HUDEP-2 (cell line): ENCODE results near the gene MTCL1.

Experiments used
- DNase-seq, 76 experiments: peaks; one replicate each; lab custom pipeline; 2025; ENCODE audit not compliant: unreplicated experiment in 76 of 76; lab: John Stamatoyannopoulos, UW

The MTCL1 gene

DNA sequence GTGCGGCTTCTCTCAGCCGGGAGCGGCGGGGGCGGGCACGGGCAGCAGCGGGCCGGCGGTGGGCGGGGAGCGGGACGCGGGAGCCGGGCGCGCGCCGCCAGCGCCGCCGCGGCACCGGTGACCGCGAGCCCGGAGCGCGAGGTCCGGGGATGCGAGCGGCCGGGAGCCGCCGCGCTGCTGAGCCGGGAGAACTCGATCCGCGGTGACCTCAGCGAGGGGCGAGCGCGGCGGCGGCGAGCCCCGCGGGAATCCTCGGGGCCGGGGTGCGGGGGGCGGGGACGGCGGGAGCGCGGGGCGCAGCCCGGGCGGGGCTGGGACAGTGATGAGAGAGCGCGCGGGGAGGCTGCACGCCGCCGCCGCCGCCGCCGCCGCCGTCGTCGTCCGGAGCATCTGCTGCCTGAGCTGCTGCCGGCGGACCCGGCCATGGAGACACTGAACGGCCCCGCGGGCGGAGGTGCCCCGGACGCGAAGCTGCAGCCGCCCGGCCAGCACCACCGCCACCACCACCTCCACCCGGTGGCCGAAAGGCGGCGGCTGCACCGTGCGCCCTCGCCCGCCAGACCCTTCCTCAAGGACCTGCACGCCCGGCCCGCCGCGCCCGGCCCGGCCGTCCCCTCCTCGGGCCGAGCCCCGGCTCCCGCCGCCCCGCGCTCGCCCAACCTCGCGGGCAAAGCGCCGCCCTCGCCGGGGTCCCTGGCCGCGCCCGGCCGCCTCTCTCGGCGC, at the start of gene MTCL1:
Gene MTCL1, plus strand, starts transcription at position 319 of the 723 bp plus-strand sequence. Its CDS starts 105 bp downstream, at position 424.
- peak in 12 of 76 experiments; percentile 1 to 78 (median 52) for DNase-seq

DNA sequence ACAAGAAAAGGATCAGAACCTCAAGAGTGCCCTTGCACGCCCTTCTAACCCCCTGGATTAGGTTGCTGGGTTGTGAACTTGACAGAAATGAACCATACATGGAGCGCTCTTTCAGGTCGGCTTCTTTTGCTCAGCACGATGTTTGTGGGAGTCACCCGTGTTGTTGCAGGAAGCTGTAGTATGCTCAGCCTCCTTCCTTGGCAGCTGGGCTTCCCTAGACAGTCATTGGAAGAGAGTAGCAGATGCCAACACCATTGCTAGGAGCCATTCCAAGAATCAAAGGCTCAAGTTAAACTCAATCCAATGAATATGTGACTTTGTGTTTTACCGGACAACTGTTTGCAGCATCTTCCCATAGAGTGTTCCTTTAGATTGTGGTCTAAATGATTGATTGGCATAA, 49.1 kb upstream of the MTCL1 start:
- no peak for DNase-seq

DNA sequence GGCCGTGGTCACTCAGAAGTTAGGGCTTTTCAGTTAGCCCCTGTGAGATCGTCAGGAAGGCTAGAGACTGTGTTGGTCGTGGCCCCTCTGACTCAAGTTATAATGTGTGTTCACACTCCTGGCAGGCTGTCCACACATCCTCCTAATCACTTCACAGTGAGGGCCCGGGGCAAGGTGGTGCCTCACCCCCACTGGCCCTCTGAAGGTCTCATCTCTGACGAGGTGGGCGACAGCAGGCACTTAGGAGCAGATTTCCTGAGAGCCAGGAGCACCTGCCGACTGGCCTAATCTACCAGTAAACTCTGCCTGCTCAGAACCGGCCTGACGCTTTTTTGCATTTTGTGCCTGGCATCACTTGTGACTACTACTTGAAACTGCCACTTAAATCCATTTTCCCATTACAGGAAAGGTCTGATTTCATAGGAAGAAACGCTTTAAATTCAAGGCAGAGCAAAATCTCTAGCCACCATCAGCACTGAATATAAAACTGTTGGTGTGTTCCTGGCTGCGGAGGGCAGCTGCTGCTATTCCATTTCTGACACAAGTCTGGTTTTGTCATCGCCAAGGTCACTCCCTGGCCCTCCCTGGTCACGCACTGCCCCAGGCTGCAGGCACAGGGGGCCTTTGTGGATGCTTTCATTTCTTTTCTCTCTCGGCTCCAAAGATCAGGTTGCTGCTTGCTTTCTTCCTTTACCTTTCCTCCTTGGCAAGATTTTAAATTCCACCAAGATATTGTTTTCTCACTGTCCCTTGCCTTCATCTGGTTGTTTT, 48.1 kb upstream of the MTCL1 start:
- no peak for DNase-seq

DNA sequence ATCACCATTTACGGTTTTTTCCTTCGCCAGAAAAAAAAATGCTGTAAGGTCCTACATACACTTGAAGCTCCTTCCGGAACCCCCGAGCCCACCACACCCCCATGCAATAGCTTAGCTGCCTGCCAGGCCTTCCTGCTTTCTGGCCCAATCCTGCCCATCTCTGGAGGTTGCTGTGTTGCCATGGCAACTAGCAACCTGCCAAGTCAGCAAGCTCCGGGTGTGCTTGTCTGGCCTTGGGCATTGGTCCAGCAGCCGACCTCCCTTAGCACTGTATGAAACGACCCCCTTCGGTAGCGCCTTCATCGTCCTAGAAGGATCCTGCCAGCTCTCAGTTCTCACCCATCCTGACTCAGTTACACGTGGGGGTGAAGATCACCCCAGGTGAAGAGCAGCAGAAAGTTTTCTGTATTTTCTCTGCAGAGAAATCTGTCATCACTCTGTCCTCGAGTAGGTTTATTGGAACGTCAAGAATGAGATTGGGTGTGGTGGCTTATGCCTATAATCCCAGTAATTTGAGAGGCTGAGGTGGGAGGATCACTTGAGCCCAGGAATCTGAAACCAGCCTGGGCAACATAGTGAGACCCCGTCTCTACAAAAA, 47.4 kb upstream of the MTCL1 start:
- DNase-seq: no peak

DNA sequence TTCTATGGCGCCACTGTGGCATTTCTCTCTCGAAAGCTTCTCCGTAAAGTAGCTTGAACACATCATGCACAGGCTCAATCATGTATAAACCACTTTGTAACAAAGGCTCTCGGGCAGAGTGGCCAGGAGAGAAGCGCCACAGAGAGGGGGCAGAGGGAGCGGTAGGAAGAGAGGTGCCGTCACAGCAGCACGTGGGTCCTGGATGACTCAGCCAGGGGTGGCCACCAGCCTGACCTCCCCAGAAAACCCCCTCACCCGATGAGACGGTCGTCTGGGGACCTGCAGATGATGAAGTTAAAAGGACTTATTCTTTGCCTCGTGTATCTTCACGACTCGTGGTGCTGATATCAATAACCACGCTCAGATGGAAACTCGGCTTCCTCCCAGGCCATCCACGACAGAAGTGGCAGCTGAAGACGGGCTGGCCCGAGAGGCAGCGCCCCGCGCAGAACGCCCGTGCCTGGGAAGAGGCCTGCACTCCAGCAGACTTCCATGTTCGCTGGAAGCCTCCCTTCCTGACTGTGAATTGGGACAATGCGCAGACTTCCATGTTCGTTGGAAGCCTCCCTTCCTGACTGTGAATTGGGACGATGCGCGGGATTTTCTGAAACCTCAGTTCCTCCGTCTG, 46.4 kb upstream of the MTCL1 start:
- no peak for DNase-seq

DNA sequence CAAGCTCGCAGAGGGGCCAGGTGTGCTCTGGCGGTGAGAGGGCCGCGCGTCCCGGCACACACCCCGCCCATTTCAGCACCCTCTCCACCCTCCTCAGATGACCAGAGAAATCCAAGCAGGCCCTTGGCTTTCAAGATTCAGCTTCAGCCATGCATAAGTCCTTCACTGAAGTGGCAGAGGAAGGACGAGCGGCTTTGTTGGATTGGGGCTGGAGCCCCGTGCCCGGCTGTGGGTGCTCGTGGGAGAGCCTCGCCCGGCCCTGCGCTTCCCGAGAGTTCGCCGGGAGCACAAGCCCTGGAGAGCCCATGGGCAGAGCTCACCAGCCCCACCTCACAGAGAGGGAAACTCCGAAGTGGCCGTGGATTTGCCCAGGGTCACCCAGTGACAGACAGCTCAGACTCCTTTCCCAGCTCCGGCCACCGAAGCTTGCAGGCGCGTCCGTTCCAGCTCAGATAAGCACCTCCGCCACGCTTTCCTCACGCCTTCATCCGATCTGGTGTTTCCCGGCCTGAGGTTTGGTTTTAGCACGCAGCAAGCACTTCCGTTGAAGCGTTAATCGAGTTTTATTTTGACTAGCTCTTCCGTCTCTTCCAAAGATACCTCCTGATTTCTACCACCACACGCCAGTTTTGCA, 45.6 kb upstream of the MTCL1 start:
- no peak for DNase-seq

DNA sequence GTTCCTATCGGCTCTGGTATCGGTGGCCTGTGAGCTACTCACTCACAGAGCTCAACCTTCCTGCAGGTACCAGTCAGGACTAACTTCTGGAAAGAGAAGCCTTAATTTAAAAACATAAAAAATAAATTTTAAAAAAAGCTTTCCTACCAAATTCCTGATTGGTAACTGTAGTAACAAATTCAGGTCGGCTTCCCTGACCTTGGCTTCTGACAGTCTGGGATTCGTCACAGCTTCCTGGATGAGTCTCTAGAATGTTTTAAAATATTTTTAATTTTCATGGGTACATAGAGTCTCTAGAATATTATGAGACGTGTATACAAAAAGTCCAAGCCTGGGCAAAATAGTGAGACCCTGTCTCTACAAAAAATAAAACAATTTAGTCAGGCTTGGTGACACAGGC, 45.0 kb upstream of the MTCL1 start:
- DNase-seq: no peak

DNA sequence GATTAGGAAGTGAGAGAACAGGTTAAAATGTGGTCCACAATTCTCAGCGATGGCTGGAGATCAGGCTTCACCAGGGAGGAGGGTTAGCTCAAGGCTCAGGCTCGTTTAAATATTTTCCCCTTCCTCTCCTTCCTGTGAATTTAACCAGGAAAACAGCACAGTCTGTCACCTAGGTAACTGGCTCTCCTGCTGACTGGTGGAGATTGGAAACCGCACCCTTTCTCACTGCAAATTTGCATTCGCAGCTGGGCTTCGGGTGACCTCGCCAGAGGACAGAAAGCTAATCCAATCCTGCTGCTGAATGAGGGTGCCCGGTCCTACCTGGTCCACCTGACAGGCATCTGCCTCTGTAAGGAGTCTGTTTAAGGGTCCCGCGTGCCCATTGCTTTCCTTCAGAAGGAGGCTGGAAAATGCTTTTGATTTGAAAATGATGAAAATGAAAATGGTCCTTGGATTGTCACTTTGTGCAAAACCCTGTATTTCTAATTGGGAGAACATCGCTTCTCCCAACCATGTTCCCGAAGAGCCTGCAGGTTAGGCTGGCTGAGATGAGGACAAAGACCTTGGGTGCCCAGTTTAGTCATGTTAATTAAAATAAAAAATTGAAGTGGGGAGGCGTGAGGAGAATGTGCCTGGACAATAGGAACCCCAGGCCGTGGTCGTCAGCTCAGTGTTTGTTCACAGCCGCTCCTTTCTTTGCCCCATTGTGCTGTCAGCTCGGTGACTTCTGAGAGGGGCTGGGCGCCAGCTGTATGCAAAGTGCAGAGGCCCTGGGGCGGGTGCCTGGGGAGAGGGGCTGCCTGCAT, 43.4 kb upstream of the MTCL1 start:
- no peak for DNase-seq

DNA sequence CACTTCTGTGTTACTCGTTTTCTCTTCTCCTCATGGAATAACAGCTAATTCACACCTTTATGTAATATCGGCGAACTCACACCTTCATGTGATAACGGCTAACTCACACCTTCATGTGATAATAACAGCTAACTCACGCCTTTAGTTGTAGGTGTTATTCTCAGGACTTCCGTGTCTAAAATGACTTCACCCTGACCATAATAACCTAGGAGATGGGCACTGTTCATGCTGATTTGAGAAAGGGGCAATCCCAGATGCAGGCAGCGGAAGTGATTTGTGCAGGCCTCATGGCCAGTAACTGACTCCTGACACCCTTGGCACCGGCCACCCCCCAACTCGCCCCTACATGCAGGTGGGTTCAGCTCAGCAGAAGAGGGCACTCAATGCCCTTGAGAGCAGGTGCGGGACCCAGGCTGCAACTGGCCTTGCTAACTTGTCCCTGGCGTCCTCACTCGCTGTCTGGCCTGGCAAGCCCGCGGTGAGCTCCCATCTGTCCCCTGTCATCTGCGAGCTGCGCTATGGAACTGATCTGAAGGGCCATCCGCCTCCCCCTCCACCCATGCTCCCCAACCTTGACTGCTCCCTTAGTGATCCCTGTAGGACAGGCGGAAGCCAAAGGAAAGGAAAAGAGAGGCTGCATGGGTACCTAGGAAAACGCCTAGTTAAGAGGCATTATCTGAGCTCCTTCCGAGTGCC, 42.6 kb upstream of the MTCL1 start:
- DNase-seq: no peak

DNA sequence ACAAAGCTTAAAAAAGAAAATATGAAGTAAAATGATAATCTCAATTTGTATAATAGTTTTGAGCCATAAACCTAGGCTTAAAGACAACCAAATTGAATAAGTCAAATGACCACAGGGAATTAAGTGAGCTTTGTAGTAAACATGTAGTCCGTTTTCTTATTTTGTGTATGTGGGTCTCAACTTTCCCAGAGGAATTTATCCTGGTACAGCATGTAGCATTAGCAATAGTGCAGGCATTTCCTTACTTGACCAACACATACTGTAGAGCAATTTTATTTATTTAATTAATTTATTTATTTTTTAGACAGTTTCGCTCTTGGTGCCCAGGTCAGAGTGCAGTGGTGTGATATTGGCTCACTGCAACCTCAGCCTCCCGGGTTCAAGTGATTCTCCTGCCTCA, 37.5 kb upstream of the MTCL1 start:
- no peak for DNase-seq

DNA sequence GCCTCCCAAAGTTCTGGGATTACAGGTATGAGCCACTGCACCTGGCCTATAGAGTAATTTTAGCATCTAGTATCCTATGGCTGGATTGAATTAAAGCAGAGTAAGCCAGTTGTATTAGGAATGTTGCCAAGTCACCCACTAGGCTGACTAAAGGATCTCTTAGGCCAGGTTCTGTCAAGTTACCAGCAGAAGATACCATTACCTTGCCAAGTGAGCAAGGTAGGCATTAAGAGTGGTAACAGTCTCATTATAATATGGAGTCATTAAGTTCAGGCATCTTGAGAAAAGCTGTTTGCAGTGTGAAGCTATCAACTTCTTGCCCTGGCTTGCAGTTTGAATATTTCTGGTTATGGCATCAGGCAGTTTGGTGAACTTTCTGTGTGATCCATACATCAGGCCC, 37.0 kb upstream of the MTCL1 start:
- no peak for DNase-seq

DNA sequence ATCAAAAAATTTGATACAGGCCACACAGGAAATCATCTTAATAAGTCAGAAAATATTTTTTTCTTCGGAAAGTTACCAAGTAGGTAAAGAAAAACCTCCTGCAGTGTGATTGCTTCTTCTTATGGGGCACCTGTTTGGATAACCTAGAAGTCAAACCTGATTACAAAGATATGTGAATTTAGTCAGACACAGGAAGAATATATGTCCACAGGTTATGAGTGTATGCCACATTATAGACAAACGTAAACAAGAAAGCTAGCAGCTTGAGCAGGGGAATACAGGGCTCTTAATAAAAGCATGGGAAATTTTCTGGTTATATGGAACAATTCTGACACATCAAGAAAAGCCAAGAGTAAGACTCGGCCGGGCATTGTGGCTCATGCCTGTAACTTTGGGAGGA, 35.8 kb upstream of the MTCL1 start:
- DNase-seq: no peak

DNA sequence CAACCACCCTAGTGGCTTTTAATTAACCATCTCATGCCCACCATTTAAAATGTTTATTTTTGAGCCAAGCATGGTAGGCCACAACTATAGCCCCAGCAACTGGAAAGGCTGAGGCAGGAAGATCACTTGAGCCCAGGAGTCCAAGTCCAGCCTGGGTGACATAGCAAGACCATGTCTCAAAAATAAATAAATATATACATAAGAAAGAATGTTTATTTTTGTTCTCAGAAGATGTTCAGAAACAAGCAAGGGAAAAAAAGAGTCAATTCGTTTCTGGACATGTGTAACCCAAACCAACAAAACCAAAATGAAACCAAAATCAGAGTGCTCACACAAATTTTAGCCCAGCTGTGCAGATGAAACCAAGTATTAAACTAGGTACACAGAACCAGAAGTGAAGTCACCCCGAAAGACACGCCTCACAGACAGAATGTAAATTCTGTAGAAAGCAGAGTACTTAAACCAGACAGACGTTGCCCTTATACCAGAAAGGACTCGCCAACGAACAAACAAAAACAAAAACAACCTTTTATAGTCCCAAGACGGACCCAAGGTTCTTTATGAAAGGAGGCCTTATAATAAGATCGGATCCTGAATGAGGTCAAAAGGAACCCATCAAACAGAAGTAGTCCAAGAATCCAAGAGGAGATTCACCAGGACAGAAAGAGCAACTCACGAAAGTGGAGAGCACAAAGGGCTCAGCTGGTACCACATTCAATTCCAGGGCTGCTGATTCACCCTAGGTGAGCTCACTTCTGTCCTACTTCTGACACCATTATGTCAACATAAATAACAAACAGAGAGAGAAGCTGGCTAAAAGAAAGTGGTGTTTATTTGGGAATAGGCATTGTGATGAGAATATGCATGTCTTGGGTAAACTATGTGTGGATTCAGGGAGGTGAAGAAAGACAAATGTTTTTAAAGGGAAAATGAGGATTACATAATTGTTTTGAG, 31.8 kb upstream of the MTCL1 start:
- no peak for DNase-seq

DNA sequence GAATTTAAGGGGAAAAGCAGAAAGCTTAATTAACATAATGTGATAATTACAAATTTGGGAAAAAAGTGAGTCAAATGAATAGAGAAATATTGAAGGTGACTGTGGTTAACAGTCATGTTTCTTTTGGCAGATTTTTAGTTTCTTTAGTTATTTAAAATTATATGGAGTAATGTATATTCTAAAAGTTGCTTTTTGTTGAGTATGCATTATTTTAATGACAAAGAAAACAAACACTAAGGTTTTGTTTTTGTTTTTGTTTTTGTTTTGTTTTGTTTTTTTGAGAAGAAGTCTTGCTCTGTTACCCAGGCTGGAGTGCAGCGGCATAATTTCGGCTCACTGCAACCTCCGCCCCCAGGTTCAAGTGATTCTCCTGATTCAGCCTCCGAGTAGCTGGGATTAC, 30.3 kb upstream of the MTCL1 start:
- no peak for DNase-seq

DNA sequence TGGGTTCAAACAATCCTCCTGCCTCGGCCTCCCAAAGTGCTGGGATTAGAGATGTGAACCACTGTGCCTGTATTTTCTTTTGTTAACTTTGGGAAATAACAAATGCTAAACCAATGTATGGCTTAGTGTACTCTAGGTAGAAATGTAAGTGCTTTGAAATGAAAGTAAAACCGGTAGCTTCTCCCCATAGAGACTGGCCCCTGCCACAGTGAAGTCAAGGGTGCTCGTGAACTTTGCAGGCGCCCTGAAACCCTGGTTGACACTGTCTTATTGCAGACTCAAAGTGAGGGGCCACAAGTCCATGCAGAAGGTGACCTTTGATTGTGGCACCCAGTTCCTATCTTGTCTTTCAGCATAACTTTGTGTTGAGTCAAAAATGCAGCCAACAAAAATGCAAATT, 24.2 kb upstream of the MTCL1 start:
- no peak for DNase-seq

DNA sequence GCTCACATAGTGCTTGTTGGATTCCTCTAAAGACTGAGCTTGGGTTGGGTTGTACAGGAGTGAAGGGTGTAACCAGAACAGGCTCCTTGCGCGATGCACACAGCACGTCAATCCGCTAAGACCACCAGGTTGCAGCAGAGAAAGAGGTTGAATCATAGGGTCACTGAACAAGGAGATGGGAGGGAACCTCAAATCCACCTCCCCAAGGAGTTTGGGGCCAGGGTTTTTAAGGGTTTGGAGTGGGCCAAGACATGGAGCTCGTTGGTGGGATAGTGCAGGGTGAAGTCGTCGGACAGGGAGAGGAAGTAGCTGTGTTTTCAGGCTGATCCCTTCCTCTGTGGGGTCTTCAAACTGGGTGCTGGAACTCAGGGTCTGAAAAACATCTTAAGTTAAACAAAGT, 20.8 kb upstream of the MTCL1 start:
- DNase-seq: no peak

DNA sequence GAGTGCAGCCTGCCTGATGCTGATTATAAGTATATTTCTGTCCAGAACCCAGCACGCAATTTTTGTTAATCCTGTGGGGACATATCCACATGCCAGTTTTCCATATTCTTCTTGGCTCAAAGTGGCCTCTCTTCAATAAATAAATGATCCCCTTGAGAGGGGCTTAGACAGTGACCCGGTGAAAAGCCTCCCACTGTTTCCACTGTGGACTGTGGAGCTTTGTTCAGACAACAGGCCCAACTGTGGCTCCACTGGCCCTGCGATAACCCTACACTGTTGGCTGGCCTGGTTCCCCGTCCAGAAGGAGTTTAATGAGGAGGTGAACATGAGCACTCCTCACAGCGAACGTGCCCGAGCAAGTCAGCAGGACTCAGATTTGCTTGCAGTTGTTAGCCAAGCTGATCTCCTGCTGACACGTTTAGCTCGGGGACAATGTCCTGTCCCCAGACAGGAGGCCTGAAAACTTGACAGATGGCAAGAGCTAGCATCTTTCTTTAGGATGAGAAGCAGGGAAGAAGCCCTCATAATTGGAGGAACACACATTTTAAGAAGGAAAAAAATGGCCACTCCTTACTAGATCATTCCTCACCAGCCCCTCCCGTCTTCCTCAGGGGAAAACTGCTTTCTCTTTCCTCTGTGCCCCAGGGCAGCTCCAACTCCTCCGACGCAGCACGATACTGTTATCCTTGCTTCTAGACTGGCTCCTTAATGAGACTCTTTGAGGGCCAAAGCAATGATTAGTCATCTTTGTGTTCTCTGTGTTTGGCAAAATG, 20.0 kb upstream of the MTCL1 start:
- DNase-seq: no peak

DNA sequence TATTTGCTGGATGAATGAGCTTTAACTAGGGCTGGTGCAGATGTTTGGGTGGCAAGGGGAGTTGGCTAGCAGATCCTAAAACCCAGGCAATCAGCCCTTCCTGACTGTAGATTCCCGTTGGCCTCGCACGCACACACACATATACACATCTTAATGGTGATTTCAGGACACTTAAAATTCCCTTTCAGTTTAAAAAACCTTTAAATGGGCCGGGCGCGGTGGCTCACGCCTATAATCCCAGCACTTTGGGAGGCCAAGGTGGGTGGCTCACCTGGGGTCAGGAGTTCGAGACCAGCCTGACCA, 19.5 kb upstream of the MTCL1 start:
- DNase-seq: no peak
